ENCODE measurements around the gene GPATCH3.

Gene GPATCH3

DNA sequence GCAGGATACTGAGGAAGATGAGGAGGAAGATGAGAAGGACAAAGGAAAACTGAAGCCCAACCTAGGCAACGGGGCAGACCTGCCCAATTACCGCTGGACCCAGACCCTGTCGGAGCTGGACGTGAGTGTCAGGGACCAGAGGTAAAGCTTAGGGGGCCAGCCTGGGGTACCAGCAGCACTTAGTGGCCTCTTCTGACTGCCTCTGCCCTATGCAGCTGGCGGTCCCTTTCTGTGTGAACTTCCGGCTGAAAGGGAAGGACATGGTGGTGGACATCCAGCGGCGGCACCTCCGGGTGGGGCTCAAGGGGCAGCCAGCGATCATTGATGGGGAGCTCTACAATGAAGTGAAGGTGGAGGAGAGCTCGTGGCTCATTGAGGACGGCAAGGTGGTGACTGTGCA lies 42.4 kb upstream of the GPATCH3 start:
- Histone ChIP-seq H3K4me1 (ENCODE audit: insufficient read depth, low read length, poor library complexity, severe bottlenecking) (no peaks in the 10 kb centered on the region), H3F3A (ENCODE audit: low read depth) (no peaks in the 10 kb centered on the region), H3K79me2 (ENCODE audit: insufficient read depth, low read length) (peaks cover 15% of the 10 kb centered on the region; the same call in 1 of the 2 replicates), H2AFZ (ENCODE audit: low read length) (no peak overlapping the region), H3K4me3 (ENCODE audit: low read length, poor library complexity, severe bottlenecking) (no peak overlapping the region), H4K20me1 (ENCODE audit: insufficient read depth, low read length, poor library complexity, severe bottlenecking) (peaks cover 5% of the 10 kb centered on the region), H3K9me2 (replicated peaks; ENCODE audit: low read depth, low read length) (no peaks in the 10 kb centered on the region), H3K4me2 (ENCODE audit: low read depth, low read length, poor library complexity, severe bottlenecking) (no peak overlapping the region), H3K9me3 (ENCODE audit: insufficient read depth, low read depth, low read length) (no peaks in the 10 kb centered on the region), H3K27me3 (ENCODE audit: insufficient read depth, low read length, poor library complexity, severe bottlenecking) (no peaks in the 10 kb centered on the region), H3K9ac (ENCODE audit: low read depth, low read length, poor library complexity, severe bottlenecking) (no peak overlapping the region), H3K36me3 (ENCODE audit: insufficient read depth, low read length) (peaks cover 61% of the 10 kb centered on the region; the same call in 1 of the 2 replicates)
- no peak for TF ChIP-seq EZH2phosphoT487 (IDR thresholded peaks at IDR 0.05; ENCODE audit: borderline replicate concordance)
- TF ChIP-seq, protein P1, sequence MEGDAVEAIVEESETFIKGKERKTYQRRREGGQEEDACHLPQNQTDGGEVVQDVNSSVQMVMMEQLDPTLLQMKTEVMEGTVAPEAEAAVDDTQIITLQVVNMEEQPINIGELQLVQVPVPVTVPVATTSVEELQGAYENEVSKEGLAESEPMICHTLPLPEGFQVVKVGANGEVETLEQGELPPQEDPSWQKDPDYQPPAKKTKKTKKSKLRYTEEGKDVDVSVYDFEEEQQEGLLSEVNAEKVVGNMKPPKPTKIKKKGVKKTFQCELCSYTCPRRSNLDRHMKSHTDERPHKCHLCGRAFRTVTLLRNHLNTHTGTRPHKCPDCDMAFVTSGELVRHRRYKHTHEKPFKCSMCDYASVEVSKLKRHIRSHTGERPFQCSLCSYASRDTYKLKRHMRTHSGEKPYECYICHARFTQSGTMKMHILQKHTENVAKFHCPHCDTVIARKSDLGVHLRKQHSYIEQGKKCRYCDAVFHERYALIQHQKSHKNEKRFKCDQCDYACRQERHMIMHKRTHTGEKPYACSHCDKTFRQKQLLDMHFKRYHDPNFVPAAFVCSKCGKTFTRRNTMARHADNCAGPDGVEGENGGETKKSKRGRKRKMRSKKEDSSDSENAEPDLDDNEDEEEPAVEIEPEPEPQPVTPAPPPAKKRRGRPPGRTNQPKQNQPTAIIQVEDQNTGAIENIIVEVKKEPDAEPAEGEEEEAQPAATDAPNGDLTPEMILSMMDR (conservative IDR thresholded peaks at IDR 0.05; ENCODE audit: low read length): no peak

DNA sequence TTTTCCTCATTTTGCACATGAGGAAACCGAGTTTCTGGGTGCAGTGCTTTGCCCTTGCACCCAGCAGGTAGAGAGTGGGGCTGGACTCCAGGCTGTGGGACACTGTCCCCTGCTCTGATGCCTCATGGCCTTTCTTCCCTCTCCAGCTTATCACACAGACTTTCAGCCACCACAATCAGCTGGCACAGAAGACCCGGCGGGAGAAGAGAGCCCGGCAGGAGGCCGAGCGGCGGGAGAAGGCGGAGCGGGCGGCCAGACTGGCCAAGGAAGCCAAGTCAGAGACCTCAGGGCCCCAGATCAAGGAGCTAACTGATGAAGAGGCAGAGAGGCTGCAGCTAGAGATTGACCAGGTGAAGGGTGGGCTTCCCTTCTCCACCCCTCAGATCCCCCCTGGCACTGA lies 41.0 kb upstream of the GPATCH3 start:
- no peaks in the 10 kb centered on the region for H3K9me2 ChIP-seq (replicated peaks; ENCODE audit: low read depth, low read length)
- no peaks in the 10 kb centered on the region for H3K9me3 ChIP-seq (ENCODE audit: insufficient read depth, low read depth, low read length)
- peaks cover 60% of the 10 kb centered on the region; the same call in 1 of the 2 replicates for H3K36me3 ChIP-seq (ENCODE audit: insufficient read depth, low read length)
- H3K27me3 ChIP-seq (ENCODE audit: insufficient read depth, low read length, poor library complexity, severe bottlenecking): no peaks in the 10 kb centered on the region
- H3K4me2 ChIP-seq (ENCODE audit: low read depth, low read length, poor library complexity, severe bottlenecking): no peak overlapping the region
- no peak for TF ChIP-seq EZH2phosphoT487 (IDR thresholded peaks at IDR 0.05; ENCODE audit: borderline replicate concordance)
- TF ChIP-seq, protein P1 (conservative IDR thresholded peaks at IDR 0.05; ENCODE audit: low read length): no peak
- H2AFZ ChIP-seq (ENCODE audit: low read length): no peak overlapping the region
- H4K20me1 ChIP-seq (ENCODE audit: insufficient read depth, low read length, poor library complexity, severe bottlenecking): peaks cover 10% of the 10 kb centered on the region
- H3F3A ChIP-seq (ENCODE audit: low read depth): no peaks in the 10 kb centered on the region
- no peak overlapping the region for H3K4me3 ChIP-seq (ENCODE audit: low read length, poor library complexity, severe bottlenecking)
- H3K4me1 ChIP-seq (ENCODE audit: insufficient read depth, low read length, poor library complexity, severe bottlenecking): no peaks in the 10 kb centered on the region
- H3K9ac ChIP-seq (ENCODE audit: low read depth, low read length, poor library complexity, severe bottlenecking): no peak overlapping the region
- peaks cover 22% of the 10 kb centered on the region; the same call in 1 of the 2 replicates for H3K79me2 ChIP-seq (ENCODE audit: insufficient read depth, low read length)

DNA sequence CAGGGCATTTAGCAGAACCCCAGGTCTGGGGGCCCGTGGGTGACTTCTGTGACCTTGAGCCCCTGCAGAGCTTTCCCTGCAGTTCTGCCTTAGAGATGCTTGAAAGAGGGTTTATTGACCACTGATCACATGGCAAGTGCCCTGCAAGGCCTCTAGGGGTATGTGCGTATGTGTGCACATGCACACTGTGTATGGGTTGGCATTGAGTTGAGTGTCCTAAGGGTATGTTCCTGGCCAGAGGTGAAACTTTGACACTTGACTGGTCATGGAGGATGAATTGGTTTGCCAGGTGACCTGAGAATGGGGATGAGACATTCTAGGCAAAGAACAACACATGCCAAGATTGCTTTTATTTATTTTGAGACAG lies 38.4 kb upstream of the GPATCH3 start:
- TF ChIP-seq, protein P1 (conservative IDR thresholded peaks at IDR 0.05; ENCODE audit: low read length): no peak
- no peak for TF ChIP-seq EZH2phosphoT487 (IDR thresholded peaks at IDR 0.05; ENCODE audit: borderline replicate concordance)
- no peaks in the 10 kb centered on the region for H3K4me1 ChIP-seq (ENCODE audit: insufficient read depth, low read length, poor library complexity, severe bottlenecking)
- no peaks in the 10 kb centered on the region for H3K9me3 ChIP-seq (ENCODE audit: insufficient read depth, low read depth, low read length)
- H4K20me1 ChIP-seq (ENCODE audit: insufficient read depth, low read length, poor library complexity, severe bottlenecking): peaks cover 11% of the 10 kb centered on the region
- no peak overlapping the region for H3K9ac ChIP-seq (ENCODE audit: low read depth, low read length, poor library complexity, severe bottlenecking)
- no peak overlapping the region for H3K4me2 ChIP-seq (ENCODE audit: low read depth, low read length, poor library complexity, severe bottlenecking)
- H3K79me2 ChIP-seq (ENCODE audit: insufficient read depth, low read length): peaks cover 22% of the 10 kb centered on the region; the same call in 1 of the 2 replicates
- H2AFZ ChIP-seq (ENCODE audit: low read length): no peak overlapping the region
- no peak overlapping the region for H3K4me3 ChIP-seq (ENCODE audit: low read length, poor library complexity, severe bottlenecking)
- H3K9me2 ChIP-seq (replicated peaks; ENCODE audit: low read depth, low read length): no peaks in the 10 kb centered on the region
- H3K36me3 ChIP-seq (ENCODE audit: insufficient read depth, low read length): peaks cover 54% of the 10 kb centered on the region; the same call in 1 of the 2 replicates
- H3K27me3 ChIP-seq (ENCODE audit: insufficient read depth, low read length, poor library complexity, severe bottlenecking): no peaks in the 10 kb centered on the region
- H3F3A ChIP-seq (ENCODE audit: low read depth): no peaks in the 10 kb centered on the region
